Endothelial cell of umbilical vein (primary cell): ENCODE results near the gene DCLK2. TPM values are rescaled to one million over a fixed set of nuclear protein-coding genes. Genes with fewer than 3 reads are reported as not detected.

ENCODE experiments used
- BruUV-seq: library from RNA; stranded (reverse); fragments of 400-500 nt; replicated peaks from 2 replicates; lab custom pipeline; 2021; lab: Mats Ljungman, UMichigan
- CTCF ChIA-PET: fragments of 300-600, 350-600 bp; sonication (Branson Sonifier 250); formaldehyde crosslinking; loops from one replicate; lab custom pipeline; 2021; ENCODE audit warnings: antibody characterized with exemption, inconsistent platforms; lab: Charles Lee
- POLR2A ChIA-PET: fragments of 300-600, 350-600 bp; sonication (Branson Sonifier 250); formaldehyde crosslinking; loops from one replicate; lab custom pipeline; 2021; ENCODE audit warnings: antibody characterized with exemption, inconsistent platforms; lab: Charles Lee
- DNase-seq: peaks from one replicate; pipeline ENCODE4 v3.0.0-alpha.2; 2011; ENCODE audit warnings: low read depth, low spot score
- FAIRE-seq: peaks from 2 replicates; lab custom pipeline; 2011; peaks lifted over from hg19 to GRCh38; lab: Jason Lieb, UNC
- H2AFZ ChIP-seq: 2 replicates; pipeline ENCODE4 v1.6.0; 2012; ENCODE audit warnings: low read depth, low read length, control low read depth, inconsistent platforms
- H3K27ac ChIP-seq: 2 replicates; pipeline ENCODE4 v1.5.1; 2011; ENCODE audit warnings: low read depth, mild to moderate bottlenecking, control low read depth, low read length, moderate library complexity; ENCODE audit not compliant: insufficient read depth
- H3K27me3 ChIP-seq, 2 experiments: 2 replicates each; pipeline versions ENCODE4 v1.6.0 to v1.6.1; 2011; ENCODE audit warnings: low read length in 2 of 2, mixed read lengths in 1 of 2; ENCODE audit not compliant: control insufficient read depth in 2 of 2, insufficient read depth in 2 of 2
- H3K36me3 ChIP-seq, 2 experiments: 2 replicates in 1 of 2; 3 replicates in 1 of 2; pipeline ENCODE4 v1.5.1; 2011; ENCODE audit warnings: low read length in 2 of 2, mild to moderate bottlenecking in 1 of 2, moderate library complexity in 1 of 2; ENCODE audit not compliant: control insufficient read depth in 2 of 2, insufficient read depth in 2 of 2; ENCODE audit errors: extremely low read depth in 1 of 2
- H3K4me1 ChIP-seq: 3 replicates; pipeline ENCODE4 v1.5.1; 2011; ENCODE audit warnings: mild to moderate bottlenecking, low read length; ENCODE audit not compliant: control insufficient read depth, insufficient read depth; ENCODE audit errors: extremely low read depth
- H3K4me2 ChIP-seq: 2 replicates; pipeline ENCODE4 v1.6.1; 2011; ENCODE audit warnings: low read length, control low read depth, mixed read lengths; ENCODE audit not compliant: insufficient read depth
- H3K4me3 ChIP-seq, 3 experiments: fragments of 200-600 bp in 1 of 3; sonication (generic), shearing (Covaris generic) in 1 of 3; replicated peaks in 1 of 3; 2 replicates each; pipeline ENCODE4 v1.5.1; 2011 to 2016; ENCODE audit warnings: control low read depth in 3 of 3, low read length in 3 of 3, mild to moderate bottlenecking in 2 of 3, inconsistent platforms in 1 of 3, low read depth in 1 of 3, moderate library complexity in 1 of 3; ENCODE audit not compliant: insufficient read depth in 1 of 3
- H3K79me2 ChIP-seq: 2 replicates; pipeline ENCODE4 v1.6.0; 2012; ENCODE audit warnings: low read length, inconsistent platforms; ENCODE audit not compliant: control insufficient read depth, insufficient read depth
- H3K9ac ChIP-seq: replicated peaks from 2 replicates; pipeline ENCODE3; 2011; ENCODE audit warnings: low read length, control low read depth; ENCODE audit not compliant: insufficient read depth; ENCODE audit errors: extremely low read depth
- H3K9me1 ChIP-seq: replicated peaks from 3 replicates; pipeline ENCODE4 v1.6.0; 2011; ENCODE audit warnings: mild to moderate bottlenecking, low read length; ENCODE audit not compliant: control insufficient read depth, insufficient read depth; ENCODE audit errors: extremely low read depth
- H3K9me3 ChIP-seq: replicated peaks from 2 replicates; pipeline ENCODE4 v1.5.1; 2012; ENCODE audit warnings: low read length, inconsistent platforms; ENCODE audit not compliant: control insufficient read depth, insufficient read depth
- H4K20me1 ChIP-seq: replicated peaks from 2 replicates; pipeline ENCODE3; 2011; ENCODE audit warnings: mild to moderate bottlenecking, low read length; ENCODE audit not compliant: control insufficient read depth, insufficient read depth; ENCODE audit errors: extremely low read depth
- EZH2 ChIP-seq: IDR thresholded peaks from 2 replicates; pipeline ENCODE4 v1.6.1; 2012; ENCODE audit warnings: borderline replicate concordance, low read depth, mild to moderate bottlenecking, moderate library complexity, low read length, inconsistent platforms; ENCODE audit not compliant: severe bottlenecking
- FOS ChIP-seq: IDR thresholded peaks from 2 replicates; pipeline ENCODE4 v1.6.1; 2011; ENCODE audit warnings: mild to moderate bottlenecking, low read length, moderate library complexity, borderline replicate concordance; ENCODE audit not compliant: insufficient read depth
- GATA2 ChIP-seq: IDR thresholded peaks from 2 replicates; pipeline ENCODE4 v1.7.0; 2011; ENCODE audit warnings: low read depth, mild to moderate bottlenecking, moderate library complexity, mixed read lengths, low read length; ENCODE audit not compliant: insufficient read length, insufficient read depth
- JUN ChIP-seq: IDR thresholded peaks from 2 replicates; pipeline ENCODE4 v1.6.1; 2011; ENCODE audit warnings: borderline replicate concordance, low read depth; ENCODE audit not compliant: insufficient read length, insufficient read depth
- MYC ChIP-seq: IDR thresholded peaks from one replicate; pipeline ENCODE4 v1.6.1; 2011; ENCODE audit warnings: mild to moderate bottlenecking, low read depth, low read length
- POLR2A ChIP-seq: IDR thresholded peaks from 2 replicates; pipeline ENCODE4 v1.6.1; 2012; ENCODE audit warnings: low read depth, mild to moderate bottlenecking, control low read depth, low read length
- POLR2AphosphoS5 ChIP-seq: IDR thresholded peaks from 2 replicates; pipeline ENCODE4 v1.6.1; 2012; ENCODE audit warnings: low read depth, mild to moderate bottlenecking, control low read depth, low read length, moderate library complexity; ENCODE audit not compliant: insufficient read depth
- dilution Hi-C: fragments of 300-500 bp; cut with MboI; formaldehyde crosslinking; loops from one replicate; pipeline ENCODE4 v1.15.0; 2019; ENCODE audit warnings: low sequenced_read_pairs; ENCODE audit not compliant: extremely low pct_ligation_motif_present
- intact Hi-C: fragments of 100-400 bp; cut with micrococcal nuclease; formaldehyde crosslinking; loops from one replicate; pipeline ENCODE4 v1.10.0; 2022
- polyA plus RNA-seq, 4 experiments: library from polyadenylated mRNA; depleted of rRNA in 3 of 4; stranded (reverse) in 3 of 4; unstranded in 1 of 4; fragments of >200 nt; gene quantifications; 2 replicates each; pipeline versions ENCODE4 v1.2.1 to v1.2.3, GENCODE V29; 2011 to 2012; ENCODE audit warnings: missing spikeins in 1 of 4
- total RNA-seq: library from RNA; stranded (reverse); gene quantifications from 2 replicates; pipeline ENCODE4 v1.2.3, GENCODE V29; 2021
- TF ChIP-seq, protein P1 (sequence below), 2 donors: IDR thresholded peaks; 1 replicate in 1 of 2; 2 replicates in 1 of 2; pipeline ENCODE4 v1.5.1; 2011; ENCODE audit warnings: low read length in 2 of 2, mild to moderate bottlenecking in 2 of 2, moderate library complexity in 2 of 2, control low read depth in 1 of 2, inconsistent platforms in 1 of 2, low read depth in 1 of 2; ENCODE audit not compliant: insufficient read depth in 1 of 2; ENCODE audit errors: extremely low read depth in 1 of 2
- TF ChIP-seq, protein P2 (sequence below): IDR thresholded peaks from 2 replicates; pipeline ENCODE4 v1.6.1; 2011; ENCODE audit not compliant: insufficient read depth, insufficient read length

Gene DCLK2
- total and polyA plus RNA-seq, 2 donors (not counting 3 experiments of a cell fraction or from before 2014, with no cell fraction given) = 1.7 to 4.7 TPM

DNA sequence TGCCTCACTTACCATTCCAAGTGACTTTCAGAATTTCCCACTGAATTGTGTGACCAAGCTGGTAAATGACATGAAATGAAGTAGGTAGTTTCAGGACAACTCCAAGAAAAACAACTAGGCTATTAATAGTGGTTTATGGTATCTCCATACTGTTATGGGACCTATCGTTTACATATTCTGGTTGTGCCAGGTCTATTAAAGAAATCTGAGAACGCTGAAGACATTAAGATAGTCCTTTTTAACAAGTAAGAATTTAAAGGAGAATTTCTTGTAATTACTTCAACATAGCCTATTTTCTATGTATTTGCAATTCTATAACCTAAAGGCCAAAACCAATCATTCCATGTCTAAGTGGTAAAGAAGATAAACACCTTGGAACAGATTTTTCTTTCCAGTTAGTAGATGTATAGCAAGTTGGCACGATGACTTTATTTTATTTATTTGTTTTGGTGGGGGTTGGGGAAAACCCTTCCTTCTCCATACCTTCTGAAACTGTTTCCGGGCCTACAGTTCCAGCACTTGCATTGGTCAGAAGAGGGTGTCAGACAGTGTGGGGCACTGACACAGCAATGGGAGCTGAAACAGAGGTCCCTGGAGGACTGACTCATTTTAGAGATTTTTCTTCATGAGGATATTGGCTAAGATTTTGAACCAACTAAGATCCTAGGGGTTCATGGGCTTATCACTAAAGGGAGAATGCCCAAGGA lies 7.6 kb upstream of the DCLK2 start:
- Histone ChIP-seq H3K79me2 (no peaks in the 10 kb centered on the region), H3K9me3 (no peaks in the 10 kb centered on the region), H4K20me1 (no peaks in the 10 kb centered on the region), H3K27me3 (no peaks in the 10 kb centered on the region), H3K4me1 (no peaks in the 10 kb centered on the region), H2AFZ (no peak overlapping the region), H3K36me3 (no peaks in the 10 kb centered on the region), H3K9ac (no peak overlapping the region), H3K27ac (no peak overlapping the region), H3K9me1 (no peaks in the 10 kb centered on the region), H3K4me2 (no peak overlapping the region), H3K4me3 (no peak overlapping the region)
- POLR2A ChIA-PET = no interaction called here
- intact Hi-C loops = no loop called here
- no peak for FAIRE-seq
- dilution Hi-C loops = no loop called here
- DNase-seq = no peak
- no TSS peak for BruUV-seq
- TF ChIP-seq, protein P1, sequence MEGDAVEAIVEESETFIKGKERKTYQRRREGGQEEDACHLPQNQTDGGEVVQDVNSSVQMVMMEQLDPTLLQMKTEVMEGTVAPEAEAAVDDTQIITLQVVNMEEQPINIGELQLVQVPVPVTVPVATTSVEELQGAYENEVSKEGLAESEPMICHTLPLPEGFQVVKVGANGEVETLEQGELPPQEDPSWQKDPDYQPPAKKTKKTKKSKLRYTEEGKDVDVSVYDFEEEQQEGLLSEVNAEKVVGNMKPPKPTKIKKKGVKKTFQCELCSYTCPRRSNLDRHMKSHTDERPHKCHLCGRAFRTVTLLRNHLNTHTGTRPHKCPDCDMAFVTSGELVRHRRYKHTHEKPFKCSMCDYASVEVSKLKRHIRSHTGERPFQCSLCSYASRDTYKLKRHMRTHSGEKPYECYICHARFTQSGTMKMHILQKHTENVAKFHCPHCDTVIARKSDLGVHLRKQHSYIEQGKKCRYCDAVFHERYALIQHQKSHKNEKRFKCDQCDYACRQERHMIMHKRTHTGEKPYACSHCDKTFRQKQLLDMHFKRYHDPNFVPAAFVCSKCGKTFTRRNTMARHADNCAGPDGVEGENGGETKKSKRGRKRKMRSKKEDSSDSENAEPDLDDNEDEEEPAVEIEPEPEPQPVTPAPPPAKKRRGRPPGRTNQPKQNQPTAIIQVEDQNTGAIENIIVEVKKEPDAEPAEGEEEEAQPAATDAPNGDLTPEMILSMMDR (IDR thresholded peaks at IDR 0.05; ENCODE audit: extremely low read depth in 1 of 2, insufficient read depth in 1 of 2, low read depth in 1 of 2, low read length in 2 of 2) = no peak
- no peak for TF ChIP-seq POLR2A
- no peak for TF ChIP-seq POLR2AphosphoS5
- TF ChIP-seq EZH2 = no peak
- TF ChIP-seq FOS = no peak
- no peak for TF ChIP-seq JUN
- no peak for TF ChIP-seq GATA2
- TF ChIP-seq, protein P2, sequence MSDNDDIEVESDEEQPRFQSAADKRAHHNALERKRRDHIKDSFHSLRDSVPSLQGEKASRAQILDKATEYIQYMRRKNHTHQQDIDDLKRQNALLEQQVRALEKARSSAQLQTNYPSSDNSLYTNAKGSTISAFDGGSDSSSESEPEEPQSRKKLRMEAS = no peak
- TF ChIP-seq MYC = no peak
- CTCF ChIA-PET = no interaction called here
